ENCODE data around the gene SYNE1.

GRCh38 chr6:152463164-152463563 is 174.0 kb downstream of the SYNE1 start:
- TF ChIP-seq GATA2 (IDR thresholded peaks at IDR 0.05; ENCODE audit: low read depth, low read length) (no peak), GATA3 (IDR thresholded peaks at IDR 0.05; ENCODE audit: low read depth, low read length) (no peak)

Data from SH-SY5Y (cell line).